HEK293 (cell line): Measurements from ENCODE around the gene ATP5F1D.
A peak's percentile ranks its signal among the peaks of the same experiment; 100 is the strongest.

ENCODE experiments used
- BCL11A ChIP-seq: fragments of 450-650 bp; formaldehyde crosslinking; IDR thresholded peaks from 2 replicates; pipeline ENCODE4 v1.5.1; 2016; ENCODE audit warnings: low read depth, missing biosample characterization, missing genetic modification characterization
- BCL6B ChIP-seq: fragments of 450-650 bp; formaldehyde crosslinking; IDR thresholded peaks from 2 replicates; pipeline ENCODE4 v1.5.1; 2017; ENCODE audit warnings: missing biosample characterization, missing genetic modification characterization
- MEIS1 ChIP-seq: sonication (generic); formaldehyde crosslinking; IDR thresholded peaks from 2 replicates; pipeline ENCODE4 v1.8.1; 2022; ENCODE audit warnings: missing genetic modification reagents, mild to moderate bottlenecking, borderline replicate concordance
- SP2 ChIP-seq: fragments of 450-650 bp; formaldehyde crosslinking; IDR thresholded peaks from 2 replicates; pipeline ENCODE4 v1.5.1; 2016; ENCODE audit warnings: missing biosample characterization, missing genetic modification characterization
- WT1 ChIP-seq: fragments of 450-650 bp; formaldehyde crosslinking; IDR thresholded peaks from 2 replicates; pipeline ENCODE4 v1.5.1; 2016; ENCODE audit warnings: missing biosample characterization, missing genetic modification characterization
- ZBTB11 ChIP-seq: fragments of 450-650 bp; formaldehyde crosslinking; conservative IDR thresholded peaks from 2 replicates; pipeline ENCODE4 v1.5.1; 2016; ENCODE audit warnings: low read depth, missing biosample characterization, missing genetic modification characterization
- ZFP3 ChIP-seq: fragments of 450-650 bp; formaldehyde crosslinking; IDR thresholded peaks from 2 replicates; pipeline ENCODE4 v1.5.1; 2016; ENCODE audit warnings: low read depth, missing biosample characterization, missing genetic modification characterization
- ZNF114 ChIP-seq: fragments of 450-650 bp; formaldehyde crosslinking; IDR thresholded peaks from 2 replicates; pipeline ENCODE4 v1.5.0; 2017; ENCODE audit warnings: missing biosample characterization, missing genetic modification characterization
- ZNF138 ChIP-seq: fragments of 450-650 bp; formaldehyde crosslinking; IDR thresholded peaks from 2 replicates; pipeline ENCODE4 v1.5.1; 2016; ENCODE audit warnings: missing biosample characterization, missing genetic modification characterization, borderline replicate concordance
- ZNF174 ChIP-seq: fragments of 450-650 bp; formaldehyde crosslinking; IDR thresholded peaks from 2 replicates; pipeline ENCODE4 v1.5.0; 2017; ENCODE audit warnings: missing biosample characterization, mild to moderate bottlenecking, missing genetic modification characterization
- ZNF19 ChIP-seq: fragments of 450-650 bp; formaldehyde crosslinking; IDR thresholded peaks from 2 replicates; pipeline ENCODE4; 2016; ENCODE audit warnings: missing biosample characterization, missing genetic modification characterization, low read depth
- ZNF211 ChIP-seq: fragments of 450-650 bp; formaldehyde crosslinking; IDR thresholded peaks from 2 replicates; pipeline ENCODE4 v1.5.1; 2016; ENCODE audit warnings: low read depth, missing biosample characterization, missing genetic modification characterization
- ZNF223 ChIP-seq: fragments of 450-650 bp; formaldehyde crosslinking; IDR thresholded peaks from 2 replicates; pipeline ENCODE4 v1.5.1; 2016; ENCODE audit warnings: missing biosample characterization, missing genetic modification characterization
- ZNF324 ChIP-seq: fragments of 450-650 bp; formaldehyde crosslinking; IDR thresholded peaks from 2 replicates; pipeline ENCODE4 v1.5.1; 2016; ENCODE audit warnings: missing biosample characterization, missing genetic modification characterization
- ZNF335 ChIP-seq: fragments of 450-650 bp; formaldehyde crosslinking; conservative IDR thresholded peaks from 2 replicates; pipeline ENCODE4 v1.5.1; 2016; ENCODE audit warnings: missing biosample characterization, missing genetic modification characterization
- ZNF423 ChIP-seq: fragments of 450-650 bp; formaldehyde crosslinking; IDR thresholded peaks from 2 replicates; pipeline ENCODE4 v1.5.1; 2016; ENCODE audit warnings: missing biosample characterization, missing genetic modification characterization
- ZNF510 ChIP-seq: fragments of 450-650 bp; formaldehyde crosslinking; IDR thresholded peaks from 2 replicates; pipeline ENCODE4 v1.5.1; 2018; ENCODE audit warnings: mild to moderate bottlenecking, missing genetic modification characterization, missing biosample characterization; ENCODE audit not compliant: insufficient replicate concordance
- ZNF513 ChIP-seq: fragments of 450-650 bp; IDR thresholded peaks from 2 replicates; pipeline ENCODE4 v1.5.1; 2018; ENCODE audit warnings: missing biosample characterization, missing genetic modification characterization
- ZNF530 ChIP-seq: fragments of 450-650 bp; formaldehyde crosslinking; IDR thresholded peaks from 2 replicates; pipeline ENCODE4 v1.5.1; 2016; ENCODE audit warnings: low read depth, missing biosample characterization, missing genetic modification characterization
- ZNF544 ChIP-seq: fragments of 450-650 bp; formaldehyde crosslinking; IDR thresholded peaks from 2 replicates; pipeline ENCODE4 v1.5.0; 2017; ENCODE audit warnings: missing biosample characterization, missing genetic modification characterization
- ZNF623 ChIP-seq: fragments of 450-650 bp; formaldehyde crosslinking; IDR thresholded peaks from 2 replicates; pipeline ENCODE4 v1.5.1; 2016; ENCODE audit warnings: missing biosample characterization, missing genetic modification characterization
- ZNF645 ChIP-seq: fragments of 450-650 bp; formaldehyde crosslinking; IDR thresholded peaks from 2 replicates; pipeline ENCODE4; 2016; ENCODE audit warnings: missing biosample characterization, missing genetic modification characterization
- ZNF768 ChIP-seq: fragments of 450-650 bp; formaldehyde crosslinking; IDR thresholded peaks from 2 replicates; pipeline ENCODE4 v1.5.1; 2018; ENCODE audit warnings: missing biosample characterization, mild to moderate bottlenecking, missing genetic modification characterization
- ZNF785 ChIP-seq: fragments of 450-650 bp; formaldehyde crosslinking; IDR thresholded peaks from 2 replicates; pipeline ENCODE4 v1.5.1; 2016; ENCODE audit warnings: missing biosample characterization, missing genetic modification characterization
- ZNF792 ChIP-seq: fragments of 450-650 bp; formaldehyde crosslinking; IDR thresholded peaks from 2 replicates; pipeline ENCODE4 v1.5.1; 2016; ENCODE audit warnings: missing biosample characterization, missing genetic modification characterization
- ZNF843 ChIP-seq: fragments of 450-650 bp; formaldehyde crosslinking; IDR thresholded peaks from 2 replicates; pipeline ENCODE4 v1.5.1; 2016; ENCODE audit warnings: missing biosample characterization, missing genetic modification characterization
- TF ChIP-seq, protein P1 (sequence below): fragments of 450-650 bp; formaldehyde crosslinking; IDR thresholded peaks from 2 replicates; pipeline ENCODE4 v1.5.1; 2017; ENCODE audit warnings: missing biosample characterization, missing genetic modification characterization
- TF ChIP-seq, protein P2 (sequence below): fragments of 450-650 bp; formaldehyde crosslinking; IDR thresholded peaks from 2 replicates; pipeline ENCODE4 v1.5.1; 2016; ENCODE audit warnings: missing biosample characterization, missing genetic modification characterization
- TF ChIP-seq, protein P3 (sequence below): fragments of 450-650 bp; formaldehyde crosslinking; IDR thresholded peaks from 2 replicates; pipeline ENCODE4 v1.5.1; 2017; ENCODE audit warnings: missing biosample characterization, missing genetic modification characterization

Gene ATP5F1D

GRCh38 chr19:1223018-1223855 is 18.3 kb upstream of the ATP5F1D start (continued):
- TF ChIP-seq, protein P1, sequence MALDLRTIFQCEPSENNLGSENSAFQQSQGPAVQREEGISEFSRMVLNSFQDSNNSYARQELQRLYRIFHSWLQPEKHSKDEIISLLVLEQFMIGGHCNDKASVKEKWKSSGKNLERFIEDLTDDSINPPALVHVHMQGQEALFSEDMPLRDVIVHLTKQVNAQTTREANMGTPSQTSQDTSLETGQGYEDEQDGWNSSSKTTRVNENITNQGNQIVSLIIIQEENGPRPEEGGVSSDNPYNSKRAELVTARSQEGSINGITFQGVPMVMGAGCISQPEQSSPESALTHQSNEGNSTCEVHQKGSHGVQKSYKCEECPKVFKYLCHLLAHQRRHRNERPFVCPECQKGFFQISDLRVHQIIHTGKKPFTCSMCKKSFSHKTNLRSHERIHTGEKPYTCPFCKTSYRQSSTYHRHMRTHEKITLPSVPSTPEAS (tag by site-specific recombination): no peak
- no peak for TF ChIP-seq ZNF530 (tag by site-specific recombination)
- TF ChIP-seq ZNF510 (tag by site-specific recombination): no peak
- no peak for TF ChIP-seq ZNF223 (tag by site-specific recombination)
- TF ChIP-seq ZNF645 (tag by site-specific recombination): no peak
- TF ChIP-seq ZNF423 (tag by site-specific recombination): peak; percentile 87
- TF ChIP-seq MEIS1: no peak
- no peak for TF ChIP-seq ZNF792
- no peak for TF ChIP-seq ZNF19 (tag by site-specific recombination)
- TF ChIP-seq WT1 (tag by site-specific recombination): 0 out of 2 replicates have a peak, but pooled peaks have one; percentile 12
- no peak for TF ChIP-seq ZNF335 (tag by site-specific recombination)
- TF ChIP-seq ZNF324: no peak
- no peak for TF ChIP-seq ZBTB11
- TF ChIP-seq SP2 (tag by site-specific recombination): 0 out of 2 replicates have a peak, but pooled peaks have one; percentile 4
- no peak for TF ChIP-seq ZNF623
- no peak for TF ChIP-seq BCL11A (tag by site-specific recombination)
- TF ChIP-seq ZNF513: no peak
- TF ChIP-seq ZNF768 (tag by site-specific recombination): no peak
- TF ChIP-seq, protein P2, sequence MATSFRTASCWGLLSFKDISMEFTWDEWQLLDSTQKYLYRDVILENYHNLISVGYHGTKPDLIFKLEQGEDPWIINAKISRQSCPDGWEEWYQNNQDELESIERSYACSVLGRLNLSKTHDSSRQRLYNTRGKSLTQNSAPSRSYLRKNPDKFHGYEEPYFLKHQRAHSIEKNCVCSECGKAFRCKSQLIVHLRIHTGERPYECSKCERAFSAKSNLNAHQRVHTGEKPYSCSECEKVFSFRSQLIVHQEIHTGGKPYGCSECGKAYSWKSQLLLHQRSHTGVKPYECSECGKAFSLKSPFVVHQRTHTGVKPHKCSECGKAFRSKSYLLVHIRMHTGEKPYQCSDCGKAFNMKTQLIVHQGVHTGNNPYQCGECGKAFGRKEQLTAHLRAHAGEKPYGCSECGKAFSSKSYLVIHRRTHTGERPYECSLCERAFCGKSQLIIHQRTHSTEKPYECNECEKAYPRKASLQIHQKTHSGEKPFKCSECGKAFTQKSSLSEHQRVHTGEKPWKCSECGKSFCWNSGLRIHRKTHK: no peak
- no peak for TF ChIP-seq ZNF843 (tag by site-specific recombination)
- TF ChIP-seq, protein P3, sequence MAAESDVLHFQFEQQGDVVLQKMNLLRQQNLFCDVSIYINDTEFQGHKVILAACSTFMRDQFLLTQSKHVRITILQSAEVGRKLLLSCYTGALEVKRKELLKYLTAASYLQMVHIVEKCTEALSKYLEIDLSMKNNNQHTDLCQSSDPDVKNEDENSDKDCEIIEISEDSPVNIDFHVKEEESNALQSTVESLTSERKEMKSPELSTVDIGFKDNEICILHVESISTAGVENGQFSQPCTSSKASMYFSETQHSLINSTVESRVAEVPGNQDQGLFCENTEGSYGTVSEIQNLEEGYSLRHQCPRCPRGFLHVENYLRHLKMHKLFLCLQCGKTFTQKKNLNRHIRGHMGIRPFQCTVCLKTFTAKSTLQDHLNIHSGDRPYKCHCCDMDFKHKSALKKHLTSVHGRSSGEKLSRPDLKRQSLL (tag by site-specific recombination): no peak
- TF ChIP-seq ZNF544: no peak
- no peak for TF ChIP-seq ZNF211 (tag by site-specific recombination)
- no peak for TF ChIP-seq ZFP3 (tag by site-specific recombination)
- no peak for TF ChIP-seq ZNF138
- no peak for TF ChIP-seq ZNF174
- TF ChIP-seq ZNF785: no peak
- no peak for TF ChIP-seq ZNF114 (tag by site-specific recombination)
- TF ChIP-seq BCL6B (tag by site-specific recombination): no peak
